Iris pigment epithelial cell (primary cell): ENCODE data around the gene EID2B.

ENCODE experiments used
- DNase-seq: peaks from one replicate; pipeline ENCODE4 v3.0.0-alpha.2; 2011; ENCODE audit warnings: low read depth

EID2B gene

DNA sequence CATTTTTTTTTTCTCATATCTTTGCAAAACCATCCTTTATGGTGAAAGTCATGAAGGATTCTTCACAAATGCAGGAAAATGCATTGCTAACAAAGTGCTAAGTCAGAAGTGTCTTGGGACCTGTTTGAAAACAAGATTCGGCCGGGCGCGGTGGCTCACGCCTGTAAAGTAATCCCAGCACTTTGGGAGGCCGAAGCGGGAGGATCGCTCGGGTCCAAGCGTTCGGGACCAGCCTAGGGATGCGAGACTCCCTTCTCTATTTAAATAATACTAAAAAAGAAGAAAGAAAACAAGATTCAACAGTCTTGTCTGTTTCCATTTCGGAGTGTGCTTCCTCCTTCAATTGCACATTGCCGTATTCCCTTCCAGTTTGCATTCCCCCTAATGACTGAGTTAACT, 819 bp downstream of the EID2B start:
- DNase-seq: peak; percentile 9

DNA sequence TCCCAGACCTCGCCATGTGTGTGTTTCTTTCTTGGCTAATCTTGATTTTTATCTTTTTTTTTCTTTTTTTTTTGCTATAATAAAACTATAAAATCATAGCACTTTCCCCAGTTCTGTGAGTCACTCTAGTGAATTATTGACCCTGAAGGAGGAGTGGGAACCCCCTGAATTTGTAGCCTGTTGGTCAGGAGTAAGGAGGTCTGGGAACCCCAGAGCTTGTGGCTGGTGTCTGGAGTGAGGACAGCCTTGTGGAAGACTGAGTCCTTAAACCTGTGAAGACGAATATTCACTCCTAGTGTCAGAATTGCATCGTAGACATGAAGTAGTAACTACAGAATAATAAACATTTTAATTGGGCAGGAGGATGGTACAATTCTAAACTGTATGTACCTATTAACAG, 7.4 kb downstream of the EID2B start:
- DNase-seq: no peak

DNA sequence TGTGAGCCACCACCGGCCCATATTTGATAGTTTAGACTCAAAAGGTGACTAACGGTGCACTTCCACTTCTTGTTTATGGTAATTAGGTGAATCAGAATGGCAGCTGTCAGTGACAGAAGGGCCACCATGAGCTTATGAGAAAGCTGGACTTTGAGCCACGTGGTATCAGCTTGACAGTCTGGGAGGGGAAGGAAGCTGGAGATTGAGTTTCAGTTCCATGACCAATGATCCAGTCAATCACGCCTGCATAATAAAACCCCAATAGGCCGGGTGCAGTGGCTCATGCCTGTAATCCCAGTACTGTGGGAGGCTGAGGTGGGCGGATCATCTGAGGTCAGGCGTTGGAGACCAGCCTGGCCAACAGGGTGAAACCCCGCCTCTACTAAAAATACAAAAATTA, 8.2 kb downstream of the EID2B start:
- no peak for DNase-seq

DNA sequence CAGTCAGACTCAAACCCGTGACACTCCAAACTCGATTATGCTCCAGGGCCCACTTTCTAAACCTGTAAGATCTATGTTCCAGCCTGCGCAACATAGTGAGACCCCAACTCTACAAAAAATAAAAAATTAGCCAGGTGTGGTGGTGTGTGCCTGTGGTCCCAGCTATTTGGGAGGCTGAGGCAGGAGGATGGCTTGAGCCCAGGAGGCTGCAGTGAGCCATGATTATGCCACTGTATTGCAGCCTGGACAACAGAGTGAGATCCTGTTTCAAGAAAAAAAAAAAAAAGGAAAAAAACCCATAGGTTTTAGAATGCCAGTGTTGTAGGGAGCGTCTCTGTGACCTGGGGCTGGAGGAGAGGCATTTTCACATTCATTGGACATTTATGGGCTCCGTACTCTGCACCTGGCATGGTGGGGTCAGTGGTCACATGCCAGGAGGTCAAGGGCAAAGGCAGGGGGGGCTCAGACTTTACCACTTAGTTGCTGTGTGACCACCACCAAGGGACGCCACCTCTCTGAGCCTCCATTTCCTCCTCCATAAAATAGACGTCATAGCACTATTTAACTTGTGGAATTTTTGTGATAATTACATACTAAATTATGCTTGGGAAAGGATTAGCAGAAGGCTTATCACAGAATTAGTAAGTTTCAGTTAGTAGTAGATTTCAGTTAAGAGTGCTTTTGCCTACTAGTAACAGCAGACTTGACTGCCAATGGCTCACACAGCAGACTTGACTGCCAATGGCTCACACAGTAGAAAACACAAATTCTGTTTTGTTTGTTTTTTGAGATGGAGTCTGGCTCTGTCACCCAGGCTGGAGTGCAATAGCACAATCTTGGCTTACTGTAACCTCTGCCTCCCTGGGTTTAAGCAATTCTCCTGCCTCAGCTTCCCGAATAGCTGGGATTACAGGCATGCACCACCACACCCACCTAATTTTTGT, 11.8 kb downstream of the EID2B start:
- no peak for DNase-seq

DNA sequence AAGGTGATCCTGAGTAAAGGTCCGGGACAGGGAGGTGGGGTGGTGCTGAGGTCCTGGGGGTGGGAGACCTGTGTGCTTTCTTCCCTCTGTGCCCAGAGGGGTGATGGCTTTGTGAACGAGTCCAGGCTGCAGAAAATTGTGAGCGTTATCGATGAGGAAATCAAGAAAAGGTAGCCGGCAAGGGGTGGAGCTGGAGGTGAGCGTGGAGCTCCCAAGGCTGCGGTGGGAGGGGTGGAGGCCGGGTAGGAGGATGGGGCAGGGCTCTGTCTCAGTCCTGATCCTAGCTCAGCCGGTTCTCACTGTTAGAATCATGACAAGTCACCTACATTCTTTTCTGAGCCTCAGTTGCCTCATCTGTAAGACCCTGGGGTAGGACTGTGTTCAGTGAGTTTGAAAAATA, 13.7 kb downstream of the EID2B start:
- no peak for DNase-seq

DNA sequence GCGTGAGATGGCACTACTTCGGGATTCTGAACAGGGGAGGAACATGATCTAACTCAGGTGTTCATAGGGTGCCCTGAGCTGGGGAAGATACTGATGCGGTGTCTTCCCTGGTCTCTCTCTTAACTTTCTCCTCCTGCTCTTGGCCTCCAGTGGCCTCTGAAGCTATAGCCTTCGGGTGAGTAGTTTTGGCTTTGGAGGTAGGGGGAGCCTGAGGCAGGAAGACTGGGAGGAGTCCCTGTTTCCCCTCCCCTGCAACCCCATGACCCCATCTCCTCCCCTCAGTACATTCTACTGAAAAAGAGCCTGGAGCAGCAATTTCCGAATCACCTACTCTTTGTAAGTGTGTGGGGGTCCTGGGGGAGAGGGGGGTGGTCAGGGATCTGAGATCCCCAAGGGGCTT, 14.2 kb downstream of the EID2B start:
- no peak for DNase-seq

DNA sequence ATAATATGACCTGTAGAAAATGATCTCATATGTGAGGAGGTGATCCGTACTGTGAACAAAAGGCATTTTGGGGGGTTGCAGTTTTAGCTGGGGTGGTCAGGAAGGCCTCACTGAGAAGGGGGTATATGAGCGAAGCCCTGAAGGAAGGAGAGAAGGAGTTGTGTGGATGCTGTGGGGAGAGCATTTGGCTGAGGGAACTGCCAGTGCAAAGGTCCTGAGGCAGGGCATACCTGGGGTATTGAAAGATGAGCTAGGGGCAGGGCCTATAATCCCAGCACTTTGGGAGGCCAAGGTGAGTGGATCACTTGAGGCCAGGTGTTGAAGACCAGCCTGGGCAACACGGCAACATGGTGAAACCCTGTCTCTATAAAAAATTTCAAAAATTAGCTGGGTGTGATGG, 15.2 kb downstream of the EID2B start:
- DNase-seq: no peak

DNA sequence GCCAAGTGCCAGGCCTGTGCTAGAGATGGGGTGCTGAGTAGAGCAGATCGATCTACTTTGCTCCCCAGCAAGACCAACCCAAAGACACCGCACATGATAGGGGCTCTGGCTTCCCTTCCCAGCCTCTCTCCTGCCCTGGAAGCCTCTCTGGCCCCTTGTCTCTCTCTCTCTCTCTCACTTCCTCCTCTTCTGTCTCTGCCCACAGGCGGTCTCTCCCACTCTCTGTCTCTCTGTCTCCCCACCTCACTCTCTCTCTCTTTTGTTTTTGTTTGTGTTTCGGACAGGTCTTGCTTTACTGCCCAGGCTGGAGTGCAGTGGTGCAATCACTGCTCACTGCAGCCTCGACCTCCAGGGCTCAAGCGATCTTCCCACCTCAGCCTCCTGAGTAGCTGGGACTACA, 16.4 kb downstream of the EID2B start:
- no peak for DNase-seq

DNA sequence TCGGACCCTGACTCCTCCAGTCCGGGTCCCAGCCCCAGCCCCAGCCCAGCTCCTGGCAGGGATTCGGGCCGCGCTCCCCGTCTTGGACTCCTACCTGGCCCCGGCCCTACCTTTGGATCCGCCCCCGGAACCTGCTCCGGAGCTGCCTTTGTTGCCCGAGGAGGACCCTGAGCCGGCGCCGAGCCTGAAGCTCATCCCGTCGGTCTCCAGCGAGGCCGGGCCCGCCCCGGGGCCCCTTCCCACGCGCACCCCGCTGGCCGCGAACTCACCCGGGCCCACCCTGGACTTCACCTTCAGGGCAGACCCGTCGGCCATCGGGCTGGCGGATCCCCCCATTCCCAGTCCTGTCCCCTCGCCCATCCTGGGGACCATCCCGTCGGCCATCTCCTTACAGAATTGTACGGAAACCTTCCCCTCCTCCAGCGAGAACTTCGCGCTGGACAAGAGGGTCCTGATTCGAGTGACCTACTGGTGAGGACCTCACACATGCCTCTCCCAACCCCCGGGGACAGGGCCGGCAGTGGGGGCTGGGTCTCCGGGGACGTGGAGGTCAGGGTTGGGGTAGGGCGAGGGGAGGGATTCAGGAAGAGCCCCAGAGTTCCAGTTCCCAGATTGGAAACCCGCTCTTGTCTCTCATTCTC, 17.0 kb downstream of the EID2B start:
- no peak for DNase-seq

DNA sequence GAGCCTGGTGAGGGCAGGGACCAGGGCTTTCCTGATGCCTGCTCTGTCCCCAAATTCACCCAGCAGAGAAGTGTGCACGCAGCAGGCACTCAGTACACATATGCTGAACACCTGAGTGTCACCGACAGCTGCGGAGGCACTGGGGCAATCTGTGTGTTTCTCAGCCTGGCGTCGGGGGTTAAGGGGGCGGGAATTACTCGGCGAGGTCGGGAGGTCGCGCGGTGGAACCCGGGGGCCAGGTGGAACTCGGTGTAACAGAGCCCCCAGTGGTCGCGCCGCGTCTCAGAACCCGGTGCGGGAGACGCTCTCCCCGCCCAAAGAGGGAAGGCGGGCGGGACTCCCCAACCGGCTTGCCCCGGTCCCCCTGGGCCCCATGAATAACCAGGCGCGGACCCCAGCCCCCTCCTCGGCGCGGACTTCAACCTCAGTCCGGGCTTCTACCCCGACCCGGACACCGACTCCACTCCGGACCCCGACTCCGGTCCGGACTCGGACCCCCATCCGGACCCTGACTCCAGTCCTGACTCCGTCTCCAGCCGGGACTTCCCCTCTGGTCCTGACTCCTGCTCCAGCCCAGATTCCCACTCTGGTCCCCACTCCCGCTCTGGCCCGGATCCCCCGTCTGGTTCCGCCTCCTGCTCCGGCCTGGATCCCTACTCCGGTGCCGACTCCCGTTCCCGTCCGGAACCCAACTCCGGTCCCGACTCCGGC, 17.7 kb downstream of the EID2B start, which contains the start of gene SELENOV:
SELENOV (plus strand) TSS at position 300 of the 711 bp plus-strand sequence; CDS start at position 374, 74 bp downstream.
- DNase-seq: no peak

DNA sequence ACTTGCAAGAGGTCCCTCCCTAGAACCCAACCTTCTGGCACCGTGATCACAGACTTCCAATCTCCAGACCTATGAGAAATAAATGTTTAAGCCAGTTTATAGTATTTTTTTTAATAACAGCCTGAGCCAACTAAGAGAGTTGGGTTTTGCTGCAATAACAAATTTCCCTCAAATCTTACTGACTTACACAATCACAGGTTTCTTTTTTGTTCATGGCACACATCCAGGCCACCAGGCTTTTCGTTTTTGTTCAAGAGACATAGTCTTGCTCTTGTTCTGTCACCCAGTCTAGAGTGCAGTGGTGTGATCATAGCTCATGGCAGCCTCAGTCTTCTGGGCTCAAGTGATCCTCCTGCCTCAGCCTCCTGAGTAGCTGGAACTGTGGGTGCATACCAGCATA, 19.7 kb downstream of the EID2B start:
- DNase-seq: no peak

DNA sequence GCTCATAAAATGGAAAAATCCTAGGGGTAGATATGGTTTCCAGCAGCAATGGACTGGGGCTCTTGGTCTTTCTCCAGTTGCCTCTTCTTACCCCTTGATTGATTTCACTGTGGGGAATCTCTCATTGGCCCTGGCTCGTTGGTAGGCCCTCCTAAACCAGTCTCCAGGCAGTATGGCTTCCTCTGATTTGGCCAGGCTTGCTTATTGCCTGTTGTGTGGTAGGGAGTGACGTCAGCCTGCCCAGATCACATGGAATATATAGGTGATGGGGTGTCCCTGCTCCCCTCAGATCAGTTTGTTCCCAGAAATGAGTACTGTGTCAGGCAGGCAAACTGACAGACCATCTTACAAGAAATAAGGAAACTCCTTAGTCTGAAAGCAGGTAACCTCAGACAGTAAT, 23.4 kb downstream of the EID2B start:
- no peak for DNase-seq

DNA sequence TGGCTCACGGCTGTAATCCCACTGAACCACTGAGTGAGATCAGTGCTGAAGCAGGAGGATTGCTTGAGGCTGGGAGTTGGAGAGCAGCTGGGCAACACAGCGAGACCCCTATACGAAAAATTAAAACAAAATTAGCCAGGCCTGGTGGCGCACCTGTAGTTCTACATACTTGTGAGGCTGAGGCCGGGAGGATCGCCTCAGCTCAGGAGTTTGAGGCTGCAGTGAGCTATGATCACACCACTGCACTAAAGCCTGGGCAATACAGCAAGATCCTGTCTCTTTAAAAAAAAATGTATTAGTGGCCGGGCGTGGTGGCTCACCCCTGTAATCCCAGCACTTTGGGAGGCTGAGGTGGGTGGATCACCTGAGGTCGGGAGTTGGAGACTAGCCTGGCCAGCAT, 24.0 kb downstream of the EID2B start:
- DNase-seq: no peak

DNA sequence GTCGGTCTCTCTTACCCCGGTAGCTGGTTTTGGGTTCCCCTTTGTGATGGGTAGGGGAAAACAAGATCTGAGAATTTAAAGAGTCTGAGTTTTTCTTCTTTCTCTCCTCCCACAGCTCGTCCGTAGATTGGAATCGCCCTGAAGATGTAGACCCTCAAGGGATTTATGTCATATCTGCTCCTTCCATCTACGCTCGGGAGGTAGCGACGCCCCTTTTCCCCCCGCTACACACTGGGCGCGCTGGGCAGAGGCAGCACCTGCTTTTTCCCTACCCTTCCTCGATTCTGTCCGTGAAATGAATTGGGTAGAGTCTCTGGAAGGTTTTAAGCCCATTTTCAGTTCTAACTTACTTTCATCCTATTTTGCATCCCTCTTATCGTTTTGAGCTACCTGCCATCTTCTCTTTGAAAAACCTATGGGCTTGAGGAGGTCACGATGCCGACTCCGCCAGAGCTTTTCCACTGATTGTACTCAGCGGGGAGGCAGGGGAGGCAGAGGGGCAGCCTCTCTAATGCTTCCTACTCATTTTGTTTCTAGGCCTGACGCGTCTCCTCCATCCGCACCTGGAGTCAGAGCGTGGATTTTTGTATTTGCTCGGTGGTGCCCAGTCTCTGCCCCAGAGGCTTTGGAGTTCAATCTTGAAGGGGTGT, 24.8 kb downstream of the EID2B start:
- no peak for DNase-seq

DNA sequence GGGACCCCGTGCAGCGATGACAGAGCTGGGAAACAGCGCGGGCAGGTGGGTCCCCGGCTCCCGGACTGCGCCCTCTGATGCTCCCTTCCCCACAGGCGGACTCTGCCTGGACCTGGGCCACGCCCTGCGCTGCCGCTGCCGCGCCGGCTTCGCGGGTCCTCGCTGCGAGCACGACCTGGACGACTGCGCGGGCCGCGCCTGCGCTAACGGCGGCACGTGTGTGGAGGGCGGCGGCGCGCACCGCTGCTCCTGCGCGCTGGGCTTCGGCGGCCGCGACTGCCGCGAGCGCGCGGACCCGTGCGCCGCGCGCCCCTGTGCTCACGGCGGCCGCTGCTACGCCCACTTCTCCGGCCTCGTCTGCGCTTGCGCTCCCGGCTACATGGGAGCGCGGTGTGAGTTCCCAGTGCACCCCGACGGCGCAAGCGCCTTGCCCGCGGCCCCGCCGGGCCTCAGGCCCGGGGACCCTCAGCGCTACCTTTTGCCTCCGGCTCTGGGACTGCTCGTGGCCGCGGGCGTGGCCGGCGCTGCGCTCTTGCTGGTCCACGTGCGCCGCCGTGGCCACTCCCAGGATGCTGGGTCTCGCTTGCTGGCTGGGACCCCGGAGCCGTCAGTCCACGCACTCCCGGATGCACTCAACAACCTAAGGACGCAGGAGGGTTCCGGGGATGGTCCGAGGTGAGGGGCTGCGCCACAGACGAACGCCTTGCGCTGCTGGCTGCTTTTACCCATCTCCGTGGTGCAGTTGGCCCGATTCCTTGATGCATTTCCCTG, 25.5 kb downstream of the EID2B start:
- peak; percentile 80 for DNase-seq

DNA sequence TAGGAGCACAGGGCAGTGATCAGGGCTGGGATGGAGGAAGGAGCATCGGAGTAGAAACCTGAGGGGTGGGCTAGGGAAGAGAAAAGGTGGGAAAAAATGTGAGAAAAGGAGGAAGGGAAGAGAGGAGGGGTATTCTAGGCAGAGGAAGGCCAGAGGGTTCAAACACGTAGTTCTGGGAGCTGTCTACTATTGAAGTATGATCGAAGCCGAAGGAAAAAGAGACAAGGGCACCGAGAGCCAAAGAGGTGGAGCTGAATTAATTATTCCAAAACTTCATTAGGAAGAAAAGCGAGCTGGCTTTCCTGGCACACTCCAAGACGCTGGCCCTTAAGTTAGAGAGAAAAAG, 26.1 kb downstream of the EID2B start:
- DNase-seq: no peak

DNA sequence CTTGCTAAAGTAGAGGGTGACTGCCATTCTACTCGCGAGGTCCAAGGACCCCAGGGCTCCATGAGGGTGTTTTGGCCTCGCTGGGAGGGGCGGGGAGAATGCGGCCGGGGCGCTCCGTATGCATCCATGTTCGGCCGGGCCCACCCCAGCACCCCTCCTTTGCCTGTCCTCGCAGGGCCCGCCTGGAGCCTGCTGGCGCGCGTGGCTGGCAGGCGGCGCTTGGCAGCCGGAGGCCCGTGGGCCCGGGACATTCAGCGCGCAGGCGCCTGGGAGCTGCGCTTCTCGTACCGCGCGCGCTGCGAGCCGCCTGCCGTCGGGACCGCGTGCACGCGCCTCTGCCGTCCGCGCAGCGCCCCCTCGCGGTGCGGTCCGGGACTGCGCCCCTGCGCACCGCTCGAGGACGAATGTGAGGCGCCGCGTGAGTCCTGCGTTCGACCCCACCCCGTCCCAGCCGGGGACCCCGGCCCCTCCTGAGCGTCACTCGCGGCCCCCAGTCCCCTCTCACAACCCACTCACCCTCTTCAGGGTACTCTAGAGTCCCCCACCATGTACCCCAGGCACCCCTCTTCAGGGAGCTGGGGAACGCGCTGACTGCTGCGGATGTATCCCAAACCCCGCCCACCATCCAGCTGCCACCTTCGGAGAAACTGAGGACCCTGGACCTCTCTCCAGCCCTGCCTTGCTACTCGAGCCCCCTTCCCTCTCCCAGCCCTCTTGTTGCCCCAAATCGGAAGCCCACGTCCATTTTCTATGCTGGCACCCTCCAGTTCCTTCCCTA, 29.8 kb downstream of the EID2B start:
- DNase-seq: peak; percentile 74

DNA sequence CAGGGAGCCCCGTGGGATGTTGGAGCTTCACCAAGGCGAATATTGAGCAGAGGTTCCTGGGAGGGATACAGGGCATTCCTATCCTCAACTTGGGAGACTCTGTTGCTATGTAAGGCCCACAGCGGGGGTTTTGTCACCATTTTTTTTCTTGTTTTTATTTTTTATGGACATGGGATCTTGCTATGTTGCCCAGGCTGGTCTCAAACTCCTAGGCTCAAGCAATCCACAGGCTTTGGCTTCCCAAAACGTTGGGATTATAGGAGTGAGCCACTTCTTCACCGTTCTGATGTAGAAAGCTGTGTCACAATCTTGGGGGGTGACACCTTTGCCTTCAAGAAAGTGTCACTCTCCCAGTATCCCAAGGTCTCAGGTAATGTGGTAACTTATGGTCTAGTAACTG, 31.3 kb downstream of the EID2B start:
- no peak for DNase-seq

DNA sequence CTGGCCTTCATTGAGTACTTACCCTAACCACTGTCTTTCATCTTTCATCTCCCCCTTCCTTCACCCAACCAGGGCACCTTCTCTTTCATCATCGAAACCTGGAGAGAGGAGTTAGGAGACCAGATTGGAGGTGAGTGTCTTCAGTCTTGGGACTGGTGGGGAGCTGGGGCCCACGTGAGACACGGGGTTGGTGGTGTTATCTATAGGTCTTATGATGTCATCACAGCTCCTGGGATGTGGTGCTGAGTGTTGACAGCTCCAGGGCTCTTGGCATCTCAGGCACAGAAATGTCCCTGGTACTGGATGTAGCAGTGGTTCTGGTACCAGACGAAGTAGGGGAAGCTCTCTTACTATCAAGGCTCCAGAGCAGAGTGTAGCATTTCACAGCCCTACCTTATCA, 32.1 kb downstream of the EID2B start:
- DNase-seq: no peak

DNA sequence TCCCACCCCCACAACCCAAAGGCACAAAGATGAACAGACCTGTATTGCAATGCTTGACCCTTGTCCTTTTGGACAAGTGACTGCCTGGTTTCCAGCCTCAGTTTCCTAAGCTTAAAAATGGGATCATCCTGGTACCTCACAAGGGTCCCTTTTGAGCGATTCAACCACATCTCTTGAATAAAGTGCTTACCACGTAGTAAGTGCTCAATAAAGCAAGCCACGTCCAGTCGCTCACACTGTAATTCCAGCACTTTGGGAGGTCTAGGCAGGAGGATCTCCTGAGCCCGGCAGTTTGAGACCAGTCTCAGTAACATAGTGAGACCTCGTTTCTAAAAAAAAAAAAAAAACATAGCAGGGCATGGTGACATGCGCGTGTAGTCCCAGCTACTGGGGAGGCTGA, 32.7 kb downstream of the EID2B start:
- DNase-seq: no peak
